HG03432 (cell line): ENCODE results near the gene INTS4.
"Not testable (repeated sequence)": the region's sequence is repeated elsewhere in the genome, so short reads cannot be mapped to it uniquely, and the experiment has no call there.

Experiments used
- ATAC-seq: cut with Tn5 transposase; IDR thresholded peaks from one replicate; pipeline ENCODE4 v1.9.1; 2021; ENCODE audit warnings: mild to moderate bottlenecking, moderate library complexity; ENCODE audit not compliant: unreplicated experiment

The INTS4 gene

DNA sequence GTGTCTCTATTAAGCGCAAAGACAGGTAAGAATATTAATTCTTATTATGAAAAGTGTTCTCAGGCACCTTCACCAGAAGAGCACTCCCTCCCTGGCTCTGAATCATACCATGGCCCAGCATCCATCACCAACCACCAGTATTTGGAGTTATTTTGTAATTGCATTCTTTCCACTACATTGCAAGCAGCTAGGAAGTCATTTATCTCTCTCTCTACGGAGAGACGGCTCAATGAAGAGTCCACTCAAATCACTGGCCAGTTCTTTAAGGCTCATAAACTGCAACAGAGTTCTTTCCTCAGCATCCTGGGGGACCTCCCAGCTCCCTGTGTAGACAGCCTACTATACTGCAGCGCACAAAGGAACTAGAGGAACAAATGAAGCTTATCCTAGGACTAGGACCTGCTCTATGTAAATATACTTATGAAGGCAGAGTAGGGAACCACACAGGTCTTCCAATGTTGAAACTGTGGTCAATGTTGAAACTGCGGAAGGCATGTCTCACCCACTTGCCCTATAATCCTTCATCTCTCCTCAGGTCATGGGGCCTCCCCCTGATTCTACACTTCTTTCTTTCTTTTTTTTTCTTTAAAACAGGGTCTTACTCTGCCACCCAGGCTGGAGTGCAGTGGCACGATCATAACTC, 110.2 kb downstream of the INTS4 start:
- no peak for ATAC-seq

DNA sequence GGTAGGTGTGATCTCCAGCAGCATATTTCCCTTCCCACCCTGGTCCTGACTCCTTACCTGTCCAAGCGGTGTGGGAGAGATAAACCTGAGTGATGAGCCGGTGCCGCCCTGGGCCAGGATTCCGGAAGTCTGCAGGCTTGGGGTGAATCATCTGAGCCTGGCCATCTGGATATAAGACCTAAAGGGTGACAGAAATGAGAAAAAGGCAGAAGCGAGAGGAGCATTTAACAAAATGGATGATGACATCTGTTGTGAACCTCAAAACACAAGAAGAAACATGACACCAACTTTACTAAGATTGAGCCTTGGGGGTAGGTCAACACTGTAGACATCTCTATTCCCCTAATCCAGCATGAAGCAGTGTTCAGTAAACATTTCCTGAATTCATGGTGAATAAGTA, 110.7 kb downstream of the INTS4 start:
- no peak for ATAC-seq

DNA sequence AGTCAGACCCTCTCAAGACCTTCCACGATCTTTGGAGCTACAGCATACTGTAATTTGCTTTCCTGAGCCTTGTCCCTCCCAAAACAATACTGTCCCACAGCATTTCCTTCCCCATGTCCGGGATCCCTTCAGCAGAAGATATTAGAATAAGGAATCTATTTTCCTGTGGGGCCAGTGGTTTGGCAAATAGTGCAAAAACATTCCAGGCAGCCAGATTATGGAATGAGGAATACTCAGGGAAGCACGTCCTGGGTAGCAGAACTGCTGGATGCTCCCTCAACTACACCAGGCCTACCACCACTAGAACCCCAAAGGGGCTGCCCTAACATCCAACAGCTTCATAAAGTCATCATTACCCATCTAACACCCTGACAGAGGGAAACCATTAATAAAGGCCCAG, 112.1 kb downstream of the INTS4 start:
- ATAC-seq = no peak

DNA sequence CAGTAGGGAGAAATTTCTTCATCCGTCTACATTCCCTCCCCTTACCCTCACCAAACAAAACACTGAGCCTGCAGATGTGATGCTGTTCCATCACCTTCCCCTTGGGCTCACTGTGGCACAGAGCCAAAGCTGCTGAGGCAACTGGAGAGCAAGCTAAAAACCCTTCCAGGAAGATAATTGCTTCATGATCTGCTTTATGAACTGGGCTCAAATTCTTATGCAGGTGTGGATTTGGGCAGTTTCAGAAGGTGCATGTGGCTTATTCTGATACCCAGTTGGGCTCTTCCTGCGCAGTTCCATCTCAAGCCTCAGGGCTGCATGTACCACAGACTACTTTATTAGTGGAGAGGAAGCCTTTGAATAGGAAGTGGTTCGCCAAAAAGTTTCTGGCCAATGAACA, 115.2 kb downstream of the INTS4 start:
- peak; percentile 60 for ATAC-seq

DNA sequence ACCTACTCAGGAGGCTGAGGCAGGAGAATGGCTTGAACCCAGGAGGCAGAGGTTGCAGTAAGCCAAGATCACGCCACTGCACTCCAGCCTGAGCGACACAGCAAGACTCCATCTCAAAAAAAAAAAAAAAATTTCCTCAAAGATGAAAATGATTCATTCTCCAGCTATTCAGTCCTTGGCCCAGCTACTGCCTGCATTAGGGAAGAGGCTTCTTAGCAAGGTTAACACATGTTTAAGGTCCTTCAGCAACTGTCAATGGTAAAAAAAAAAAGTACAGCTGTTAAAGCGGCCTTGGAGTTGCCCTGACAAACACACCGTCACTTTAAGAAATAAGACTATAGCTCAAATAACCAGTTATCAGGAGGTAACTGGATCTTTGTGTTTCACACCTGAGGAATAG, 116.2 kb downstream of the INTS4 start:
- ATAC-seq = not testable (repeated sequence)

DNA sequence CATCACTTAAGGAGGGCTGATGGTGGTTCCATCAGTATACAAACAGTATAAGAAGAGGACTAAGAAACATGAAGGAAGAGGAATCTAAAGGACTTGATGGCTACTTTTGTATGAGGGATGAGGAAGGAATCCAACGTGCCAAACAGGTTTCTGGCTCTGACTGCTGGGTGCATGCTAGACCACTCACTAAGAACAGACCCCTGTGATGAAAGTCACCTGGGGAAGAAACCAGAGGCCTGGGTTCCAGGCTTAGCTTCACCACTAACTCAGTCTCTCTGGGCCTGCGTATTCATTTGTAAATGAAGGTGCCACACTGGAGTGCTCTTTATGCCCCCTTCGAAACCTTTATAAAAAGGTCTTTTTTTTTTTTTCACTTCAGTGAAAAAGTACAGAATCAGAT, 118.4 kb downstream of the INTS4 start:
- ATAC-seq = no peak

DNA sequence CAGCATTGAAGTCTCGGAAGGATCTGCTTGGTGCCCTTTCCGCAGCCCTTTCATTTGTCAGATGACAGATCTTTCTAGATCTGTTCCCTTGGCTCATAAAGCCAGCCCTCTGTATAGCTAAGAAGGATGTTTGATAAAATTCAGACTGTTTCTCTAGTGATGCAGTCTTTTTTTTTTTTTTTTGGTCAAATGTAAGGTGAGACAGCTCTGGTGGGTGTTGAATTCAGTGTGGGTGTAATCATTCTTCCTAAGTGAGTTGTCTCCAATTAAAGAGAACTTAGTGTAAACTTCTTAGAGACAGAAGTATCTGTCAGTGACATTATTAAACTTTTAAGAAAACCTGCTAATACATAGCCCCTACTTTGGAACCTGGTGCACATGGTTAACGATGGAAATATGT, 120.3 kb downstream of the INTS4 start:
- ATAC-seq = no peak

DNA sequence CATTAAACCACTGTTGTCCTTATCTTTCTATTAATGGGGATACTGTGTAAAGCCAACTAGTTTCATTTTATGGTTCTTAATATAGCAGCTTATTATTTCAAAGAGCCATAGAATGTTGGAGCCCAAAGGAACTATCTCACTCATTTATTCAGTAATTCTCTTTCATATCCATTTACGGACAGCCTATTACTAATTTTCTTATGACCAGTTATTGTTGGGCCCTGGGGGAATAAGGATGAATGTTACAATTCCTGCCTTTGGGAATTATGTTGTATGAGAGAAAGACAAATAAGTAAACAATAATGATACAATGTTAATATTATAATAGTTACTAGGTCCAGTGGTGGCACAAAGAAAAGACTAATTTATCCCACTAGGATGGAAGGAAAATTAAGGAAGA, 121.1 kb downstream of the INTS4 start:
- no peak for ATAC-seq

DNA sequence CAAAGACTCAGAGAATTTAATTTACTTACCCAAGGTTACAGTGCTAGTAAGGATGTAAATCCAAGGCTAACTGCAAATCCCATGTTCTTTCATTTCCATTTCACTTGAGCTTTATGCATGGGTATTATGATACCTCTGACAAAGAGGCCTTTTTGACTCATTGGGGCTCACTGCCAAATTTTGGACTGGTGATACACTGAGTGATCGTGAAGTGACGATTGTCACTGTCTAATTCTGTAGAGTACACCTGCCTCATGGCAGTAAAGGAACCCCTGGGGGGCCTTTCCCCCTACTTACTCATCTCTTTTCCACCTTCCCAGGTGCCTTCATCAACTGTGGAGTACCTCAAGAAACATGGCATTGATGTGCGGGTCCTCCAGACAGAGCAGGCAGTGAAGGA, 122.6 kb downstream of the INTS4 start:
- no peak for ATAC-seq

DNA sequence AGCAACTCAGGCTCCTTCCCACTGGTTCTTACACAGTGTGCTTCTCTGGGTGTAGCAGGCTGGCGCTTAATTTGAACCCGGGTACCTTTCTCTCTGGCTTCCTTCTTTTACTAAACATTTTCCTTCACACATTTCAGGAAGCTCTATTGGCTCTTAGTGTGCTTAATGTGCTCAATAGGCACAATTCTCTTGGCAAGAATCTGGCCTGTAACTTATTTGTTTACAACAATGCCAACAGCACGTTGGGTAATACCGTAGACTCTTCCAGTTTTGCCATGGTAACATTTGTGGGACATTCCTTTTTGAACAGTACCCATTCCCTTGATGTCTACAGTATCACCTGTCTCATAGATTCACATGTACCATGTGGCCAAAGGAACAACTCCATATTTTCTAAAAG, 125.7 kb downstream of the INTS4 start:
- no peak for ATAC-seq

DNA sequence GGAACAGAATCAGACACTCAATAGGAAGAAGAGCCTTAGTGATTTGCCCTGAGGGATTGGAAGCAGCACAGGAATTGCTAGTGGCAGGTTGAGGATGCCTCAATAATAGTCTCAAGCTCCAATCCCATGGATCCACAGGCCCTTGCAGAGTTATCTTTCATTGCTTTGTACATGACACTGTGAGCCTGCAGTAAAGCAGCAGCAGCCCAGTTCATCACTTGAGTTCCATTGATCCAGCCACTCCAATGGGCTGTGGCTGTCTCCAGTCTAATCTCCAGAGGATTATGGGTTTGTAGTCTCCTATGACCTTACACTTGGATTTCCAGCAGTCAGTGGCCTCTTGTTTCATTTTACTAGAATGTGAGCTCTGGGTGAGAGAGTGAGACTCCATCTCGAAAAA, 128.1 kb downstream of the INTS4 start:
- no peak for ATAC-seq

DNA sequence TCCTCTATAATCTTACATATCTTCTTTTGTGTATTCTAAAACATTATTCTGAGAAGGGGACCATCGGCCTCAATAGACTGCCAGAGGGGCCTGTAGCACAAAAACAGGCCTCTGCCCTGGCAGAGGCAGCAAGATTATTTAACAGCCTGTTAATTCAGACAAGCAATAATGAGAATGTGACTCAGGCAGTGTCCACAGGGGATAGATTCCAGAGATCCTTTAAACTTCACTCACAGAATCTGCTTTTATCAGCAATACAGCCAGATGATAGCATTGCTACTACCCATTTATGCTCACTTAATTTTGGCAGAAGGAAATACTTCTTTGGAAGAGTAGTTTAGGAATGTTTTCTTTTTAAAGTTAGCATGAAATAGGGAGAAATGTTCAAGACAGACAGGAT, 128.7 kb downstream of the INTS4 start:
- ATAC-seq = no peak

DNA sequence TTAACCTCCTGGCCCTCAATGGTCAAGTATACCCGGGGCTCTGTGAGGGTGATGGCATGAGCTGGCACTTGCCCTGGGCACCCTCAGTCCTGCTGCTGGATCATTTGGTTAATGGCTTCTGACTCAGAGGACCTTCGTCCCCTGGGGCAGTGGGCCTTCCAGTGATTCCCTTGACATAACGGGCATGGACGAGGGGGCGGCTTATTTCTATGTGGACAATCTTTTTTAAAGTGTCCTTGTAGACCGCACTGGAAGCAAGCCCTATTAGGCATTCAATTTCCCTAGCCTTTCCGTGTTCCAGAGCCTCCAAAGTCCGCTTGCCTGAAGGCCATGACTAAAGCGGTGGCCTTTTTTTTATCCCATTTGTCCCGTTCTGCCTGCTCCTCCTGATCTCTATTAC, 133.0 kb downstream of the INTS4 start:
- not testable (repeated sequence) for ATAC-seq

DNA sequence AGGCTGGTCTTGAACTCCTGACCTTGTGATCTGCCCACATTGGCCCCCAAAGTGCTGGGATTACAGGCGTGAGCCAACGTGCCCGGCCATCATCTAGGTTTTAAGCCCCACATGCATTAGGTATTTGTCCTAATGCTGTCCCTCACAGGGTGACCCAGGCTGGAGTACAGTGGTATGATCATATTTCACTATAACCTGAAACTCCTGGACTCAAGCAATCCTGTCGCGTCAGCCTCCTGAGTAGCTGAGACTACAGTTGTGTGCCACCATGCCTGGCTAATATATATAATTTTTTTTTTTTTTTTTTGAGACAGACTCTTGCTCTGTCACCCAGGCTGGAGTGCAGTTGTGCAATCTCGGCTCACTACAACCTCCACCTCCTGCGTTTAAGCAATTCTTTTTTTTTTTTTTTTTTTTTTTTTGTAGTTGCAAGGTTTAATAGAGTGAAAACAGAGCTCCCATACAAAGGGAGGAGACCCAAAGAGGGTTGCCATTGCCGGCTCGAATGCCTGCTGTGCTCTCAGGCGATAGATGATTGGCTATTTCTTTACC, 136.5 kb downstream of the INTS4 start:
- not testable (repeated sequence) for ATAC-seq

DNA sequence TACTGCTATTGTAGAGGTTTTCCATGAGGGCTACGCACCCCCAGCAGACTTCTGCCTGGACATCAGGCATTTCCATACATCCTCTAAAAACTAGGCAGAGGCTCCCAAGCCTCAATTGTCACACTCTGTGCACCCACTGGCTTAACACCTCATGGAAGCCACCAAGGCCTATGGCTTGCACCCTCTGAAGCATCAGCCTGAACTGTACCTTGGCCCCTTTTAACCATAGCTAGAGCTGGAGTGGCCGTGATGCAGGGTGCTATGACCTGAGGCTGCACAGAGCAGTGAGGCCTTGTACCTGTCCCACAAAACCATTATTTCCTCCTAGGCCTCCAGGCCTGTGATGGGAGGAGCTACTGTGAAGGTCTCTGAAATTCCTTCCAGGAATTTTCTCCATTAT, 139.6 kb downstream of the INTS4 start:
- ATAC-seq = no peak

DNA sequence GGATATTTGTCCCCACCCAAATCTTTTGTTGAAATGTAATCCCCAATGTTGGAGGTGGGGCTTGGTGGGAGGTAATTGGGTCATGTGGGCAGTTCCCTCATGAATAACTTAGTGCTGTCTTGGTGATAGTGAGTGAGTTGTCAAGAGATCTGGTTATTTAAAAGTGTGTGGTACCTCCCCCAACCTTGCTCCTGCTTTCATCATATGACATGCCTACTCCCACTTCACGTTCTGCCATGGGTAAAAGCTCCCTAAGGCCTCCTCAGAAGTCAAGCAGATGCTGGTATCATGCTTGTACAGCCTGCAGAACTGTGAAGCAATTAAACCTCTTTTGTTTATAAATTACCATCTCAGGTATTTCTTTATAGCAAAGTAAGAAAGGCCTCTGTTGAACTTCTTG, 143.0 kb downstream of the INTS4 start:
- no peak for ATAC-seq

DNA sequence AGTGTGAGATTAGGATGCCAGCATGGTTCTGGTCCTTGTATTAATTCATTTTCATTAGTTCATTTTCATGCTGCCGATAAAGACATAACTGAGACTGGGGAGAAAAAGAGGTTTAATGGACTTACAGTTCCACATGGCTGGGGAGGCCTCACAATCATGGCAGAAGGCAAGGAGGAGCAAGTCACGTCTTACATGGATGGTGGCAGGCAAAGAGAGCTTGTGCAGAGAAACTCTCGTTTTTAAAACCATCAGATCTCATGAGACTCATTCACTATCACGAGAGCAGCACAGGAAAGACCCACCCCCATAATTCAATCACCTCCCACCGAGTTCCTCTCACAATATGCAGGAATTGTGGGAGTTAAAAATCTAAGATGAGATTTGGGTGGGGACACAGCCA, 150.8 kb downstream of the INTS4 start:
- not testable (repeated sequence) for ATAC-seq

DNA sequence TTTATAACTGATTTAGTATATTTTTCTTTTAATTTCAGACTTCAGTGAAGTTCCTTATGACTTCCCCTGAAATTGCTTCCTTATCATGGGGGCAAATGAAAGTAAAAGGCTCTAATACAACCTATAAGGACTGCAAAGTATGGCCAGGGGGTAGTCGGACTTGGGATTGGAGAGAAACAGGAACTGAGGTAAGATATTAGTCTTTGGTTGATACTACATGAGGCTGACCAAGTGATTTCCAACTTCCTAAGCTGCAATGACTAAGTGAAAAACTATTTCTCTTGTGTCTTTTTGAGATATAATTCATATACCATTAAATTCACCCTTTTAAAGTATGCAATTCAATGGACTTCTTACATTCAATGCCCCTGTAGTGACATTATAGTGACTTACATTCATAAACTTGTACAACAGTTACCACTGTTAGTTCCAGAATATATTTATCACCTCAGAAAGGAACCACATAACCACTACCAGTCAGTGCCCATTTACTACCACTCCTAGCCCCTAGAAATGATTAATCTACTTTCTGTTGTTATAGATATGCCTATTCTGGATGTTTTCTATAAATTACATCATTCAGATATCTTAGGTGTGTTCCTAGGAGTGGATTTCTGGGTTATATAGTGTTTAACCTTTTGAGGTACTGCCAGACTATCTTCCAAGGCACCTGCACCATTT, 151.9 kb downstream of the INTS4 start:
- no peak for ATAC-seq

DNA sequence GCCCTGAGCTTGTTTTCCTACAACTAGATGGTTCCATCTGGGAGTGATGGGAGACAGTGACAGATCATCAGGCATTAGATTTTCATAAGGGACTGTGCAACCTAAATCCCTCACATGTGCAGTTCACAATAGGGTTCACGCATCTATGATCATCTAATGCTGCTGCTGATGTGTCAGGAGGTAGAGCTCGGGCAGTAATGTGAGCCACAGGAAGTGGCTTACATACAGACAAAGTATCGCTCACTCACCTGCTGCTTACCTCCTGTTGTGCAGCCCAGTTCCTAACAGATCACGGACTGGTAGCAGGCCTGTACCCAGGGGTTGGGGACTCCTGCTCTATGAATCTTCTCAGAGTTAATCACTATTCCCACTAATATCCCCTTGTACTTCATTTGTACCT, 161.2 kb downstream of the INTS4 start:
- no peak for ATAC-seq

DNA sequence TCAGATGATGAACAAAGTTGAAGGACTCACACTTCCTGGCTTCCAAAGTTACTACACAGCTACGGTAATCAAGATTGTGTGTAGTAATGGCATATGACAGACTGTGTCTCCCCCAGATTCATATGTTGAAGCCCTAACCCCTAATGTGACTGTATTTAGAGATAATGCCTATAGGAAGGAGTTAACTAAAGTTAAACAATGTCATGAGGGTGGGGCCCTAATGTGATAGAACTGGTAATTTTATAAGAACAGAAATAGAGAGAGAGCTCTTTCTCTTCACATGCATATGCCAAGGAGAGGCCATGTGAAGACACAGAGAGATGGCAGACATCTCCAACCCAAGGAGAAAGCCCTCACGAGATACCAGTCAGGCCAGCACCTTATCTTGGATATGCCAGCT, 165.5 kb downstream of the INTS4 start:
- ATAC-seq = no peak
